Mammary epithelial cell (primary cell): ENCODE results near the gene NSMCE1.

Source experiments
- EZH2 ChIP-seq: IDR thresholded peaks from 2 replicates; pipeline ENCODE4 v1.6.1; 2012; ENCODE audit warnings: low read length, inconsistent platforms, borderline replicate concordance
- TF ChIP-seq, protein P1 (sequence below), 2 donors: IDR thresholded peaks in 1 of 2; conservative IDR thresholded peaks in 1 of 2; 2 replicates each; pipeline ENCODE4 v1.5.1; 2011 to 2012; ENCODE audit warnings: inconsistent platforms in 2 of 2, low read length in 2 of 2, mild to moderate bottlenecking in 2 of 2, control low read depth in 1 of 2, low read depth in 1 of 2; ENCODE audit not compliant: insufficient read depth in 1 of 2; ENCODE audit errors: extremely low read depth in 1 of 2

DNA sequence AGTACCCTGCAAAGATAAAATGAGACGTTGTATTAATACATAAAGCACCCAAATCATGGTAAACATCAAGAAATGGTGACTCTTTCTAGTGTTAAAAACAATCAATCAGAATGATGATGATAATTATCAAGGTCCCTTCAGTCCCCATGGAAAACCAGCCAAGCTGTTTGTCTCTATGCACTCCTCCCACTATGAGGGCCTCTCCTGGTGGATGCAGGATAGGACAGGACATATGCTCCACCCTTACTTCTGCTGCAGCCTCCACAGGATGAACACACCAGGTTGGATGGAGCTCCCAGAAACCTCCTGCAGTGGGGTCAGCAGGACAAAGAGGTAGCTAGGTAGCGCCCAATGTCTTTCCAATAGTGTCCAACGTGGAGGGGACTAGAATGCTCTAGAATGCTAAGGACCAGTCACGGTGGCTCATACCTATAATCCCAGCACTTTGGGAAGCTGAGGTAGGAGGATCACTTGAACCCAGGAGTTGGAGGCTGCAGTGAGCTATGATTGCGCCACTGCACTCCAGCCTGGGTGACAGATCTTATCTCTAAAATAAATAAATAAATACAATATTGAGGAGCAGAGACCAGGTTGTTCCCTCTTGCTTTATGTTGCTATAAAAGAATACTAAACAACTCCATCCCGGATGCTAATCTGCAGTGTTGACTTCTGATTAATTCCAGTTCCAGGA lies 75.1 kb downstream of the NSMCE1 start:
- TF ChIP-seq, protein P1, sequence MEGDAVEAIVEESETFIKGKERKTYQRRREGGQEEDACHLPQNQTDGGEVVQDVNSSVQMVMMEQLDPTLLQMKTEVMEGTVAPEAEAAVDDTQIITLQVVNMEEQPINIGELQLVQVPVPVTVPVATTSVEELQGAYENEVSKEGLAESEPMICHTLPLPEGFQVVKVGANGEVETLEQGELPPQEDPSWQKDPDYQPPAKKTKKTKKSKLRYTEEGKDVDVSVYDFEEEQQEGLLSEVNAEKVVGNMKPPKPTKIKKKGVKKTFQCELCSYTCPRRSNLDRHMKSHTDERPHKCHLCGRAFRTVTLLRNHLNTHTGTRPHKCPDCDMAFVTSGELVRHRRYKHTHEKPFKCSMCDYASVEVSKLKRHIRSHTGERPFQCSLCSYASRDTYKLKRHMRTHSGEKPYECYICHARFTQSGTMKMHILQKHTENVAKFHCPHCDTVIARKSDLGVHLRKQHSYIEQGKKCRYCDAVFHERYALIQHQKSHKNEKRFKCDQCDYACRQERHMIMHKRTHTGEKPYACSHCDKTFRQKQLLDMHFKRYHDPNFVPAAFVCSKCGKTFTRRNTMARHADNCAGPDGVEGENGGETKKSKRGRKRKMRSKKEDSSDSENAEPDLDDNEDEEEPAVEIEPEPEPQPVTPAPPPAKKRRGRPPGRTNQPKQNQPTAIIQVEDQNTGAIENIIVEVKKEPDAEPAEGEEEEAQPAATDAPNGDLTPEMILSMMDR (conservative IDR thresholded peaks at IDR 0.05 in 1 of 2, IDR thresholded peaks at IDR 0.05 in 1 of 2; ENCODE audit: extremely low read depth in 1 of 2, insufficient read depth in 1 of 2, low read depth in 1 of 2, low read length in 2 of 2): no peak
- no peak for TF ChIP-seq EZH2
